ENCODE measurements around the gene SLCO3A1. TPM values are rescaled to one million over a fixed set of nuclear protein-coding genes. Genes with fewer than 3 reads are reported as not detected.

SLCO3A1 gene
- total RNA-seq, 2 experiments from 2014 or later, result 8.5 to 40.0 TPM

GRCh38 chr15:92141607-92142006 lies 288.1 kb downstream of the SLCO3A1 start:
- CTCF ChIA-PET (ENCODE audit: unreplicated experiment), result no interaction called here
- H3K4me1 ChIP-seq (ENCODE audit: insufficient read depth, low read length, poor library complexity, severe bottlenecking), result peaks cover 19% of the 10 kb centered on the region

GRCh38 chr15:92142242-92143232 lies 289.0 kb downstream of the SLCO3A1 start:
- ChIA-PET POLR2A (no interaction called here), CTCF (ENCODE audit: unreplicated experiment) (no interaction called here)
- no peaks in the 10 kb centered on the region for H3K9me2 ChIP-seq (ENCODE audit: insufficient read depth, low read length)
- no peak overlapping the region for H2AFZ ChIP-seq (ENCODE audit: low read length)
- no peaks in the 10 kb centered on the region for H3K79me2 ChIP-seq (ENCODE audit: insufficient read depth, low read depth, low read length)
- H3K4me3 ChIP-seq (ENCODE audit: low read depth, low read length, poor library complexity, severe bottlenecking), result no peak overlapping the region
- peaks cover 19% of the 10 kb centered on the region for H3K4me1 ChIP-seq (ENCODE audit: insufficient read depth, low read length, poor library complexity, severe bottlenecking)
- no peaks in the 10 kb centered on the region for H3K9me3 ChIP-seq (ENCODE audit: low read length)
- no peak for DNase-seq (ENCODE audit: low spot score)
- no TSS peak for BruUV-seq (replicated peaks)
- no peak overlapping the region for H3K4me2 ChIP-seq (ENCODE audit: low read length)
- TF ChIP-seq CTCF (conservative IDR thresholded peaks at IDR 0.05; ENCODE audit: low read length) (no peak), EZH2phosphoT487 (IDR thresholded peaks at IDR 0.05; ENCODE audit: borderline replicate concordance, low read depth, low read length) (no peak)
- no peak overlapping the region for H3K27ac ChIP-seq (ENCODE audit: low read depth, low read length, poor library complexity, severe bottlenecking)
- intact Hi-C loops (cut with micrococcal nuclease; ENCODE audit: unreplicated experiment), result no loop called here
- no peaks in the 10 kb centered on the region for H4K20me1 ChIP-seq (ENCODE audit: insufficient read depth, low read length)
- peaks cover 11% of the 10 kb centered on the region for H3K36me3 ChIP-seq (ENCODE audit: insufficient read depth, low read length)

More at GRCh38 chr15:92141607-92142006, 288.1 kb downstream of the SLCO3A1 start:
- Histone ChIP-seq H4K20me1 (ENCODE audit: insufficient read depth, low read length) (no peaks in the 10 kb centered on the region), H3K36me3 (ENCODE audit: insufficient read depth, low read length) (peaks cover 6% of the 10 kb centered on the region; the same call in 1 of the 2 replicates), H3K9me3 (ENCODE audit: low read length) (no peaks in the 10 kb centered on the region), H3K9me2 (ENCODE audit: insufficient read depth, low read length) (no peaks in the 10 kb centered on the region), H2AFZ (ENCODE audit: low read length) (no peak overlapping the region), H3K4me2 (ENCODE audit: low read length) (no peak overlapping the region), H3K79me2 (ENCODE audit: insufficient read depth, low read depth, low read length) (no peaks in the 10 kb centered on the region), H3K27ac (ENCODE audit: low read depth, low read length, poor library complexity, severe bottlenecking) (no peak overlapping the region), H3K4me3 (ENCODE audit: low read depth, low read length, poor library complexity, severe bottlenecking) (no peak overlapping the region)
- POLR2A ChIA-PET, result no interaction called here
- TF ChIP-seq EZH2phosphoT487 (IDR thresholded peaks at IDR 0.05; ENCODE audit: borderline replicate concordance, low read depth, low read length) (no peak), CTCF (conservative IDR thresholded peaks at IDR 0.05; ENCODE audit: low read length) (no peak)
- intact Hi-C loops (cut with micrococcal nuclease; ENCODE audit: unreplicated experiment), result no loop called here
- no TSS peak for BruUV-seq (replicated peaks)
- DNase-seq (ENCODE audit: low spot score), result no peak

GRCh38 chr15:92143765-92144164 lies 290.3 kb downstream of the SLCO3A1 start:
- H3K9me3 ChIP-seq (ENCODE audit: low read length), result no peaks in the 10 kb centered on the region
- H3K79me2 ChIP-seq (ENCODE audit: insufficient read depth, low read depth, low read length), result no peaks in the 10 kb centered on the region
- no peaks in the 10 kb centered on the region for H4K20me1 ChIP-seq (ENCODE audit: insufficient read depth, low read length)
- H2AFZ ChIP-seq (ENCODE audit: low read length), result no peak overlapping the region
- H3K27ac ChIP-seq (ENCODE audit: low read depth, low read length, poor library complexity, severe bottlenecking), result no peak overlapping the region
- H3K4me2 ChIP-seq (ENCODE audit: low read length), result peak overlapping the region; percentile 53
- no peak for DNase-seq (ENCODE audit: low spot score)
- TF ChIP-seq CTCF (conservative IDR thresholded peaks at IDR 0.05; ENCODE audit: low read length), result no peak
- TF ChIP-seq EZH2phosphoT487 (IDR thresholded peaks at IDR 0.05; ENCODE audit: borderline replicate concordance, low read depth, low read length), result no peak
- H3K9me2 ChIP-seq (ENCODE audit: insufficient read depth, low read length), result no peaks in the 10 kb centered on the region
- intact Hi-C loops (cut with micrococcal nuclease; ENCODE audit: unreplicated experiment), result no loop called here
- ChIA-PET CTCF (ENCODE audit: unreplicated experiment) (no interaction called here), POLR2A (interaction anchor here (0.7 kb wide), 1 partner anchor 51 kb away, joined by 3 read pairs; no protein-coding TSS in a partner anchor)
- peaks cover 11% of the 10 kb centered on the region for H3K36me3 ChIP-seq (ENCODE audit: insufficient read depth, low read length)
- BruUV-seq (replicated peaks), result no TSS peak
- H3K4me1 ChIP-seq (ENCODE audit: insufficient read depth, low read length, poor library complexity, severe bottlenecking), result peaks cover 19% of the 10 kb centered on the region
- H3K4me3 ChIP-seq (ENCODE audit: low read depth, low read length, poor library complexity, severe bottlenecking), result no peak overlapping the region
